Left forelimb (tissue), 1 donor: ENCODE measurements around the gene PRR36.
"Not testable (repeated sequence)": the region's sequence is repeated elsewhere in the genome, so short reads cannot be mapped to it uniquely, and the experiment has no call there.

Experiments
- DNase-seq: peaks from one replicate; pipeline ENCODE4 v3.0.0-alpha.2; 2018; ENCODE audit warnings: low spot score

Gene PRR36

GRCh38 chr19:7898967-7899366 lies 24.8 kb upstream of the PRR36 start:
- no peak for DNase-seq

GRCh38 chr19:7897292-7897691 lies 23.1 kb upstream of the PRR36 start:
- no peak for DNase-seq

- DNase-seq = no peak
Measured at GRCh38 chr19:7895565-7895964, 21.4 kb upstream of the PRR36 start.

GRCh38 chr19:7894612-7895309 lies 20.6 kb upstream of the PRR36 start:
- no peak for DNase-seq

- DNase-seq = not testable (repeated sequence)
Measured at GRCh38 chr19:7893362-7894101, 19.3 kb upstream of the PRR36 start.

- DNase-seq = no peak
Measured at GRCh38 chr19:7888826-7889217, 14.6 kb upstream of the PRR36 start.

- DNase-seq = no peak
Measured at GRCh38 chr19:7888145-7888825, 14.1 kb upstream of the PRR36 start, which contains the start of gene LRRC8E. TSS of gene LRRC8E (plus strand) at chr19:7888510. CDS start at chr19:7895604, 7,094 bp downstream.

- no peak for DNase-seq
Measured at GRCh38 chr19:7887408-7888144, 13.4 kb upstream of the PRR36 start.

GRCh38 chr19:7885818-7886217 lies 11.6 kb upstream of the PRR36 start:
- no peak for DNase-seq

- DNase-seq = no peak
Measured at GRCh38 chr19:7883796-7884570, 9.8 kb upstream of the PRR36 start.

- no peak for DNase-seq
Measured at GRCh38 chr19:7883105-7883504, 8.9 kb upstream of the PRR36 start.

GRCh38 chr19:7881910-7882309 lies 7.7 kb upstream of the PRR36 start:
- DNase-seq = no peak

- no peak for DNase-seq
Measured at GRCh38 chr19:7879836-7880235, 5.6 kb upstream of the PRR36 start.

- no peak for DNase-seq
Measured at GRCh38 chr19:7879111-7879807, 5.1 kb upstream of the PRR36 start.

GRCh38 chr19:7877249-7877836 lies 3.2 kb upstream of the PRR36 start:
- DNase-seq = no peak

- peak; percentile 60 for DNase-seq
Measured at GRCh38 chr19:7874897-7875273, 695 bp upstream of the PRR36 start.

- DNase-seq = peak; percentile 65
Measured at GRCh38 chr19:7873304-7874075, 700 bp downstream of the PRR36 start.

- DNase-seq = peak; percentile 45
Measured at GRCh38 chr19:7872306-7873204, 1.6 kb downstream of the PRR36 start.
